Endodermal cell (in vitro differentiated cells): ENCODE data around the gene IZUMO1R. TPM values are rescaled to one million over a fixed set of nuclear protein-coding genes. Genes with fewer than 3 reads are reported as not detected.

Experiments
- DNase-seq: peaks from one replicate; pipeline ENCODE4 v3.0.0-alpha.2; 2017
- H3K27ac ChIP-seq: 2 replicates; pipeline ENCODE4 v1.5.1; 2013; ENCODE audit warnings: mild to moderate bottlenecking, low read depth, low read length, moderate library complexity
- H3K27me3 ChIP-seq: 2 replicates; pipeline ENCODE4 v1.6.1; 2013; ENCODE audit warnings: mild to moderate bottlenecking, low read length, moderate library complexity; ENCODE audit not compliant: insufficient read depth, control insufficient read depth, poor library complexity, severe bottlenecking
- H3K36me3 ChIP-seq: 2 replicates; pipeline ENCODE4 v1.7.0; 2013; ENCODE audit warnings: mild to moderate bottlenecking, low read length, moderate library complexity; ENCODE audit not compliant: control insufficient read depth, insufficient read depth
- H3K4me1 ChIP-seq: one replicate; pipeline ENCODE4 v1.7.0; 2013; ENCODE audit warnings: low read length; ENCODE audit not compliant: control insufficient read depth, insufficient read depth
- H3K4me3 ChIP-seq: 2 replicates; pipeline ENCODE4 v1.5.1; 2013; ENCODE audit warnings: mild to moderate bottlenecking, low read length, moderate library complexity
- H3K9ac ChIP-seq: 2 replicates; pipeline ENCODE4 v1.6.1; 2013; ENCODE audit warnings: mild to moderate bottlenecking, low read length, moderate library complexity; ENCODE audit not compliant: poor library complexity, severe bottlenecking; ENCODE audit errors: extremely low read depth
- H3K9me3 ChIP-seq: 2 replicates; pipeline ENCODE4 v1.6.1; 2013; ENCODE audit warnings: mild to moderate bottlenecking, low read length, moderate library complexity; ENCODE audit not compliant: control insufficient read depth
- H3K27ac Mint-ChIP-seq: 2 replicates; pipeline ENCODE4 v1.8.0; 2020; ENCODE audit warnings: mixed read lengths
- H3K27me3 Mint-ChIP-seq: 2 replicates; pipeline ENCODE4 v1.8.0; 2021; ENCODE audit warnings: mild to moderate bottlenecking, mixed read lengths; ENCODE audit not compliant: insufficient read depth
- H3K36me3 Mint-ChIP-seq: 2 replicates; pipeline ENCODE4 v1.8.0; 2020; ENCODE audit warnings: low read depth, mixed read lengths
- H3K4me1 Mint-ChIP-seq: 2 replicates; pipeline ENCODE4 v1.8.0; 2020; ENCODE audit warnings: mixed read lengths
- H3K4me3 Mint-ChIP-seq: 2 replicates; pipeline ENCODE4 v1.8.0; 2020; ENCODE audit warnings: mild to moderate bottlenecking, moderate library complexity, mixed read lengths
- H3K9me3 Mint-ChIP-seq: 2 replicates; pipeline ENCODE4 v1.8.0; 2020; ENCODE audit warnings: mild to moderate bottlenecking, mixed read lengths
- CTCF ChIP-seq: fragments of 200-600 bp; sonication (generic); conservative IDR thresholded peaks from 2 replicates; pipeline ENCODE4 v1.5.0; 2021; ENCODE audit warnings: antibody characterized with exemption, mild to moderate bottlenecking
- WGBS, 2 experiments: methylation state at CpG; one replicate each; pipeline versions ENCODE4 v1.1.5 to v1.1.7; 2013; ENCODE audit warnings: missing lambda C conversion rate in 2 of 2, mixed read lengths in 1 of 2; ENCODE audit not compliant: insufficient coverage in 1 of 2, insufficient read length in 1 of 2; 5-methylcytosine and 5-hydroxymethylcytosine counted together
- total RNA-seq, 2 donors: library from RNA; stranded (reverse); fragmentation: NEBNext Ultra II Directional in 1 of 2; extraction: Animal tissue kit (Norgen Biotek cat#: 25700) in 1 of 2; gene quantifications; 2 replicates in 1 of 2; 3 replicates in 1 of 2; pipeline ENCODE4 v1.2.1, GENCODE V29; 2021

The IZUMO1R gene
- total RNA-seq, 2 donors from 2014 or later, result not detected

GRCh38 chr11:94314064-94314463 lies 9.7 kb downstream of the IZUMO1R start:
- Mint-ChIP-seq H3K27me3 (peaks cover 5% of the 10 kb centered on the region), H3K4me1 (no peaks in the 10 kb centered on the region), H3K9me3 (no peaks in the 10 kb centered on the region), H3K4me3 (no peak overlapping the region), H3K27ac (no peak overlapping the region), H3K36me3 (no peaks in the 10 kb centered on the region)
- Histone ChIP-seq H3K27me3 (no peaks in the 10 kb centered on the region), H3K27ac (no peak overlapping the region), H3K36me3 (no peaks in the 10 kb centered on the region), H3K9me3 (peaks cover 5% of the 10 kb centered on the region), H3K9ac (no peak overlapping the region), H3K4me3 (no peak overlapping the region), H3K4me1 (no peaks in the 10 kb centered on the region)
- WGBS, 2 experiments, result 85 to 100% methylated on average over 3 to 4 of the region's 4 CpGs
- no peak for TF ChIP-seq CTCF
- no peak for DNase-seq

GRCh38 chr11:94315664-94316063 lies 11.3 kb downstream of the IZUMO1R start:
- Histone ChIP-seq H3K9ac (no peak overlapping the region), H3K27me3 (no peaks in the 10 kb centered on the region)
- WGBS, 2 experiments, result 90 to 100% methylated on average over 2 of the region's 3 CpGs

GRCh38 chr11:94322501-94322900 lies 18.1 kb downstream of the IZUMO1R start:
- Mint-ChIP-seq H3K4me1 (no peaks in the 10 kb centered on the region), H3K27me3 (peaks cover 3% of the 10 kb centered on the region), H3K27ac (no peak overlapping the region), H3K4me3 (no peak overlapping the region), H3K36me3 (no peaks in the 10 kb centered on the region), H3K9me3 (no peaks in the 10 kb centered on the region)
- no peak overlapping the region for H3K9ac ChIP-seq
- no peaks in the 10 kb centered on the region for H3K9me3 ChIP-seq
- no peaks in the 10 kb centered on the region for H3K27me3 ChIP-seq
- H3K27ac ChIP-seq, result no peak overlapping the region
- DNase-seq, result no peak
- TF ChIP-seq CTCF, result no peak
- no peaks in the 10 kb centered on the region for H3K36me3 ChIP-seq
- H3K4me1 ChIP-seq, result no peaks in the 10 kb centered on the region
- no peak overlapping the region for H3K4me3 ChIP-seq
- WGBS, 2 experiments, result 80% methylated on average over 2 to 3 of the region's 3 CpGs

More at GRCh38 chr11:94315664-94316063, 11.3 kb downstream of the IZUMO1R start:
- H3K27ac Mint-ChIP-seq, result no peak overlapping the region
- Histone ChIP-seq H3K9me3 (peaks cover 5% of the 10 kb centered on the region), H3K4me1 (no peaks in the 10 kb centered on the region), H3K36me3 (no peaks in the 10 kb centered on the region), H3K27ac (no peak overlapping the region), H3K4me3 (no peak overlapping the region)
- DNase-seq, result no peak
- no peaks in the 10 kb centered on the region for H3K36me3 Mint-ChIP-seq
- no peak for TF ChIP-seq CTCF
- H3K4me1 Mint-ChIP-seq, result no peaks in the 10 kb centered on the region
- no peak overlapping the region for H3K4me3 Mint-ChIP-seq
- no peaks in the 10 kb centered on the region for H3K9me3 Mint-ChIP-seq
- peaks cover 5% of the 10 kb centered on the region for H3K27me3 Mint-ChIP-seq
